NCI-H187 (cell line): ENCODE results near the gene HSD17B11.
"Not testable (repeated sequence)": the region's sequence is repeated elsewhere in the genome, so short reads cannot be mapped to it uniquely, and the experiment has no call there.

Source experiments
- DNase-seq, 2 experiments: peaks; one replicate each; lab custom pipeline; 2025; lab: John Stamatoyannopoulos, UW

The HSD17B11 gene

GRCh38 chr4:87356832-87357526 is 34.0 kb downstream of the HSD17B11 start:
- no peak for DNase-seq

GRCh38 chr4:87354168-87355102 is 36.6 kb downstream of the HSD17B11 start:
- no peak for DNase-seq

- no peak for DNase-seq
These were observed 37.4 kb downstream of the HSD17B11 start for GRCh38 chr4:87353592-87353991.

GRCh38 chr4:87345139-87345538 is 45.8 kb downstream of the HSD17B11 start:
- no peak for DNase-seq

- DNase-seq, result no peak
These were observed 48.1 kb downstream of the HSD17B11 start for GRCh38 chr4:87342872-87343271.

GRCh38 chr4:87341954-87342635 is 48.9 kb downstream of the HSD17B11 start:
- not testable (repeated sequence) for DNase-seq

- DNase-seq, result no peak
These were observed 51.5 kb downstream of the HSD17B11 start for GRCh38 chr4:87339440-87339839.

GRCh38 chr4:87337361-87337760 is 53.6 kb downstream of the HSD17B11 start:
- no peak for DNase-seq

GRCh38 chr4:87333267-87333666 is 57.7 kb downstream of the HSD17B11 start:
- no peak for DNase-seq

GRCh38 chr4:87330761-87331160 is 60.2 kb downstream of the HSD17B11 start:
- no peak for DNase-seq

GRCh38 chr4:87327136-87327535 is 63.9 kb downstream of the HSD17B11 start:
- DNase-seq, result no peak

GRCh38 chr4:87326460-87326859 is 64.5 kb downstream of the HSD17B11 start:
- DNase-seq, result no peak

GRCh38 chr4:87322754-87323153 is 68.2 kb downstream of the HSD17B11 start, which contains the start of gene HSD17B13:
Gene HSD17B13 (minus strand): TSS chr4:87322882. CDS start chr4:87322841, 41 bp downstream.
- no peak for DNase-seq

- no peak for DNase-seq
These were observed 69.1 kb downstream of the HSD17B11 start for GRCh38 chr4:87321888-87322287.

GRCh38 chr4:87317527-87317926 is 73.5 kb downstream of the HSD17B11 start:
- no peak for DNase-seq

GRCh38 chr4:87316961-87317360 is 74.0 kb downstream of the HSD17B11 start:
- no peak for DNase-seq

GRCh38 chr4:87315000-87315399 is 76.0 kb downstream of the HSD17B11 start:
- not testable (repeated sequence) for DNase-seq

- no peak for DNase-seq
These were observed 77.2 kb downstream of the HSD17B11 start for GRCh38 chr4:87313756-87314155.

GRCh38 chr4:87311684-87312083 is 79.3 kb downstream of the HSD17B11 start:
- no peak for DNase-seq

GRCh38 chr4:87310691-87311335 is 80.2 kb downstream of the HSD17B11 start:
- no peak for DNase-seq

GRCh38 chr4:87309625-87310024 is 81.4 kb downstream of the HSD17B11 start:
- DNase-seq, result no peak

- DNase-seq, result no peak
These were observed 84.9 kb downstream of the HSD17B11 start for GRCh38 chr4:87306056-87306455.
